Stimulated activated CD4-positive, alpha-beta T cell treated with anti-CD3 and anti-CD28 coated beads, Interleukin-15, amount 100 ng/mL, for 48 hours (primary cell): ENCODE data around the gene SMG9.

ENCODE experiments used
- DNase-seq, 2 donors: peaks; one replicate each; pipeline ENCODE4 v3.0.0-alpha.2; 2020; ENCODE audit warnings: low read depth in 2 of 2

SMG9 gene

GRCh38 chr19:43754503-43755255 is at the start of gene SMG9:
Gene SMG9 (minus strand): TSS chr19:43754962. CDS start chr19:43750741, 4,221 bp downstream.
- peak; percentile 97 for DNase-seq

- no peak for DNase-seq
Observed at GRCh38 chr19:43804432-43804831, 49.7 kb upstream of the SMG9 start.

- no peak for DNase-seq
Observed at GRCh38 chr19:43802216-43802951, 47.6 kb upstream of the SMG9 start, which contains the start of gene LYPD5. Gene LYPD5 (minus strand): TSS chr19:43802447. CDS start chr19:43802380, 67 bp downstream.

GRCh38 chr19:43799502-43800142 is 44.9 kb upstream of the SMG9 start:
- no peak for DNase-seq

GRCh38 chr19:43798546-43799409 is 44.0 kb upstream of the SMG9 start:
- peak in 1 of 2 donors; percentile 74 for DNase-seq

GRCh38 chr19:43798026-43798545 is 43.3 kb upstream of the SMG9 start:
- DNase-seq: no peak

- DNase-seq: no peak
Observed at GRCh38 chr19:43797556-43797955, 42.8 kb upstream of the SMG9 start.

- DNase-seq: no peak
Observed at GRCh38 chr19:43797118-43797517, 42.4 kb upstream of the SMG9 start.

- no peak for DNase-seq
Observed at GRCh38 chr19:43790587-43790986, 35.8 kb upstream of the SMG9 start.

GRCh38 chr19:43789029-43789428 is 34.3 kb upstream of the SMG9 start:
- DNase-seq: no peak

GRCh38 chr19:43786665-43787064 is 31.9 kb upstream of the SMG9 start:
- no peak for DNase-seq

- DNase-seq: no peak
Observed at GRCh38 chr19:43784981-43785808, 30.4 kb upstream of the SMG9 start.

GRCh38 chr19:43784241-43784980 is 29.6 kb upstream of the SMG9 start:
- peak in 1 of 2 donors; percentile 69 for DNase-seq

- DNase-seq: no peak
Observed at GRCh38 chr19:43783636-43784035, 28.9 kb upstream of the SMG9 start.

GRCh38 chr19:43782689-43783231 is 28.0 kb upstream of the SMG9 start:
- no peak for DNase-seq

- no peak for DNase-seq
Observed at GRCh38 chr19:43782311-43782660, 27.5 kb upstream of the SMG9 start.

- peak in 1 of 2 donors; percentile 44 for DNase-seq
Observed at GRCh38 chr19:43781630-43782310, 27.0 kb upstream of the SMG9 start.

- DNase-seq: peak; percentile 70 to 75
Observed at GRCh38 chr19:43780706-43781525, 26.2 kb upstream of the SMG9 start, which contains the start of gene KCNN4. Gene KCNN4 (minus strand): TSS chr19:43780973. CDS start chr19:43780861, 112 bp downstream.
